GM23338 (cell line): ENCODE results near the gene ARHGAP28. TPM values are rescaled to one million over a fixed set of nuclear protein-coding genes. Genes with fewer than 3 reads are reported as not detected.

Experiments
- ATAC-seq: fragments of 200-7000 bp; cut with Tn5 transposase; 3 replicates; pipeline ENCODE4 v1.9.1; 2020
- DNase-seq: peaks from one replicate; pipeline ENCODE4 v3.0.0-alpha.2; 2015; ENCODE audit warnings: low spot score
- H2AFZ ChIP-seq: fragments of 200-600 bp; sonication (generic); 2 replicates; pipeline ENCODE4 v1.8.0; 2016; ENCODE audit warnings: antibody characterized with exemption, mild to moderate bottlenecking, moderate library complexity
- H3F3A ChIP-seq: fragments of 200-600 bp; sonication (generic); replicated peaks from 2 replicates; pipeline ENCODE4 v1.8.0; 2017; ENCODE audit warnings: antibody characterized with exemption, mixed run types, low read depth
- H3K27ac ChIP-seq: fragments of 200-600 bp; sonication (generic); 2 replicates; pipeline ENCODE4 v1.6.1; 2016; ENCODE audit warnings: low read depth
- H3K27me3 ChIP-seq: fragments of 200-600 bp; sonication (generic); 2 replicates; pipeline ENCODE4 v1.8.0; 2016; ENCODE audit warnings: mild to moderate bottlenecking, mixed run types, moderate library complexity; ENCODE audit not compliant: insufficient read depth
- H3K36me3 ChIP-seq: fragments of 200-600 bp; sonication (generic); 2 replicates; pipeline ENCODE4 v1.8.0; 2016; ENCODE audit warnings: mild to moderate bottlenecking; ENCODE audit not compliant: insufficient read depth
- H3K4me1 ChIP-seq: fragments of 200-600 bp; sonication (generic); 2 replicates; pipeline ENCODE4 v1.8.0; 2016; ENCODE audit warnings: mild to moderate bottlenecking, moderate library complexity; ENCODE audit not compliant: insufficient read depth
- H3K4me2 ChIP-seq: fragments of 200-600 bp; sonication (generic); 2 replicates; pipeline ENCODE4 v1.7.1; 2017; ENCODE audit warnings: mixed run types
- H3K4me3 ChIP-seq: fragments of 200-600 bp; sonication (generic); 2 replicates; pipeline ENCODE4 v1.6.1; 2016; ENCODE audit warnings: mixed run types
- H3K79me2 ChIP-seq: fragments of 200-600 bp; sonication (generic); replicated peaks from 2 replicates; pipeline ENCODE4 v1.8.0; 2017; ENCODE audit warnings: mild to moderate bottlenecking; ENCODE audit not compliant: insufficient read depth
- H3K9me2 ChIP-seq: fragments of 200-600 bp; sonication (generic); 2 replicates; pipeline ENCODE4 v1.8.0; 2017; ENCODE audit not compliant: insufficient read depth
- H4K20me1 ChIP-seq: fragments of 200-600 bp; sonication (generic); replicated peaks from 2 replicates; pipeline ENCODE4 v1.8.0; 2017; ENCODE audit warnings: mild to moderate bottlenecking; ENCODE audit not compliant: insufficient read depth
- H3K27ac Mint-ChIP-seq: 2 replicates; pipeline ENCODE4 v1.8.0; 2020; ENCODE audit warnings: inconsistent platforms, mild to moderate bottlenecking, moderate library complexity, mixed read lengths
- H3K27me3 Mint-ChIP-seq: 3 replicates; pipeline ENCODE4 v1.8.0; 2022; ENCODE audit warnings: low read depth, mild to moderate bottlenecking, moderate library complexity, mixed read lengths, inconsistent platforms; ENCODE audit not compliant: insufficient read depth, poor library complexity
- H3K36me3 Mint-ChIP-seq: 3 replicates; pipeline ENCODE4 v1.8.0; 2021; ENCODE audit warnings: low read depth, mild to moderate bottlenecking, inconsistent platforms, moderate library complexity, mixed read lengths
- H3K4me1 Mint-ChIP-seq: 3 replicates; pipeline ENCODE4 v1.8.0; 2020; ENCODE audit warnings: mild to moderate bottlenecking, inconsistent platforms, mixed read lengths
- H3K4me3 Mint-ChIP-seq: 3 replicates; pipeline ENCODE4 v1.8.0; 2021; ENCODE audit warnings: moderate library complexity, mild to moderate bottlenecking, inconsistent platforms, mixed read lengths
- H3K9me3 Mint-ChIP-seq: 3 replicates; pipeline ENCODE4 v1.8.0; 2020; ENCODE audit warnings: moderate library complexity, mild to moderate bottlenecking, inconsistent platforms, mixed read lengths
- CREB1 ChIP-seq: fragments of 250-450 bp; sonication (Bioruptor Pico); IDR thresholded peaks from 2 replicates; pipeline ENCODE4 v1.5.0; 2020; ENCODE audit warnings: low read depth, mild to moderate bottlenecking, moderate library complexity
- CTCF ChIP-seq, 2 experiments: fragments of 200-600 bp in 1 of 2; sonication (generic) in 1 of 2; conservative IDR thresholded peaks; 2 replicates each; pipeline versions ENCODE4 v1.5.1 to v1.6.1; 2016 to 2017; ENCODE audit warnings: antibody characterized with exemption in 2 of 2, low read depth in 2 of 2, mild to moderate bottlenecking in 2 of 2, moderate library complexity in 1 of 2
- EZH2 ChIP-seq: fragments of 200-600 bp; sonication (generic); IDR thresholded peaks from one replicate; pipeline ENCODE4 v1.8.0; 2017; ENCODE audit warnings: antibody characterized with exemption, mild to moderate bottlenecking, low read depth; ENCODE audit not compliant: unreplicated experiment
- EZH2phosphoT487 ChIP-seq: fragments of 200-600 bp; sonication (generic); IDR thresholded peaks from one replicate; pipeline ENCODE4 v1.8.1; 2018; ENCODE audit warnings: antibody characterized with exemption; ENCODE audit not compliant: unreplicated experiment
- JUNB ChIP-seq: IDR thresholded peaks from one replicate; pipeline ENCODE4 v1.6.1; 2016; ENCODE audit warnings: antibody characterized with exemption; ENCODE audit not compliant: unreplicated experiment
- POLR2AphosphoS5 ChIP-seq: IDR thresholded peaks from 2 replicates; pipeline ENCODE4 v1.6.1; 2016; ENCODE audit warnings: antibody characterized with exemption, low read depth
- REST ChIP-seq: IDR thresholded peaks from one replicate; pipeline ENCODE4 v1.6.1; 2018; ENCODE audit warnings: antibody characterized with exemption; ENCODE audit not compliant: unreplicated experiment
- STAT1 ChIP-seq: IDR thresholded peaks from one replicate; pipeline ENCODE4 v1.6.1; 2016; ENCODE audit warnings: antibody characterized with exemption; ENCODE audit not compliant: unreplicated experiment
- polyA plus RNA-seq: library from polyadenylated mRNA; unstranded; fragments of >200 nt; fragmentation: Nextera tagmentation; extraction: Ambion mirVana; gene quantifications from 2 replicates; pipeline ENCODE4 v1.2.1, GENCODE V29; 2016
- total RNA-seq: library from RNA; depleted of rRNA; stranded (reverse); fragments of >200 nt; shearing (Covaris generic); gene quantifications from 2 replicates; pipeline ENCODE4 v1.2.3, GENCODE V29; 2014

ARHGAP28 gene
- total and polyA plus RNA-seq, 2 experiments from 2014 or later: 2.8 to 9.6 TPM

GRCh38 chr18:6777509-6777908, 48.0 kb downstream of the ARHGAP28 start:
- Histone ChIP-seq H3K27ac (no peak overlapping the region), H3K9me2 (no peaks in the 10 kb centered on the region), H3K79me2 (no peaks in the 10 kb centered on the region), H4K20me1 (no peaks in the 10 kb centered on the region), H3F3A (no peaks in the 10 kb centered on the region), H3K36me3 (no peaks in the 10 kb centered on the region), H3K4me2 (no peak overlapping the region), H2AFZ (no peak overlapping the region), H3K4me3 (no peak overlapping the region), H3K4me1 (peaks cover 29% of the 10 kb centered on the region), H3K27me3 (no peaks in the 10 kb centered on the region)
- H3K4me1 Mint-ChIP-seq: peaks cover 36% of the 10 kb centered on the region
- no peak overlapping the region for H3K27ac Mint-ChIP-seq
- DNase-seq (no peak), ATAC-seq (no peak)
- no peak overlapping the region for H3K4me3 Mint-ChIP-seq
- TF ChIP-seq JUNB (no peak), POLR2AphosphoS5 (no peak), EZH2phosphoT487 (no peak), EZH2 (no peak), STAT1 (no peak), REST (no peak)
- H3K9me3 Mint-ChIP-seq: no peaks in the 10 kb centered on the region
- peaks cover 4% of the 10 kb centered on the region for H3K27me3 Mint-ChIP-seq
- no peaks in the 10 kb centered on the region for H3K36me3 Mint-ChIP-seq

GRCh38 chr18:6778459-6779247, 49.1 kb downstream of the ARHGAP28 start:
- Histone ChIP-seq H3K27ac (no peak overlapping the region), H2AFZ (no peak overlapping the region), H3K4me2 (no peak overlapping the region), H4K20me1 (no peaks in the 10 kb centered on the region), H3F3A (no peaks in the 10 kb centered on the region), H3K79me2 (no peaks in the 10 kb centered on the region), H3K4me3 (no peak overlapping the region), H3K9me2 (no peaks in the 10 kb centered on the region), H3K36me3 (no peaks in the 10 kb centered on the region), H3K27me3 (no peaks in the 10 kb centered on the region), H3K4me1 (peaks cover 29% of the 10 kb centered on the region)
- H3K36me3 Mint-ChIP-seq: no peaks in the 10 kb centered on the region
- no peaks in the 10 kb centered on the region for H3K9me3 Mint-ChIP-seq
- peaks cover 41% of the 10 kb centered on the region for H3K4me1 Mint-ChIP-seq
- peaks cover 4% of the 10 kb centered on the region for H3K27me3 Mint-ChIP-seq
- ATAC-seq (no peak), DNase-seq (no peak)
- TF ChIP-seq CTCF (conservative IDR thresholded peaks at IDR 0.05; ENCODE audit: low read depth in 2 of 2): peak; percentile 17 to 21; a peak in 2 of 4 replicates
- TF ChIP-seq CREB1 (CRISPR knock-in tag): no peak
- H3K4me3 Mint-ChIP-seq: no peak overlapping the region
- no peak overlapping the region for H3K27ac Mint-ChIP-seq
